Measurements from ENCODE around the gene RNASEH2B.

RNASEH2B gene

DNA sequence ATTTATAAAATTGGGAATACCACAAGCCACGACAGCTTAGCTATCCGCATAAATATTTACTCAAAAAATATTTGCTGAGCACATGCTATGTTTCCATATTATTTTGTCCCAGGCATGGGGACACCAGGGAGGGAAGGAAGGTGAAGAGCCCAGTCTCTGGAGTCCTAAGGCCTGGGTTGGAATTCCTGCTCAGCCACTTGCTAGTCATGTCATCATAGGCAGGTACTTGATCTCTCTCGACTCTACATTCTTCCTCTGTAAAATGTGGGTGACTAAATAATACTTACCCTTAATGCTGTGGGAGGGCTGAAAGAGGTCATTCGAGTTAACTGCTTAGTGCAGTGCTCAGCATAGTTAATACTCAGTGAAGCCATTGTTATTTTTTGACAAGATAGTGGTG is 4.3 kb upstream of the RNASEH2B start:
- DNase-seq (ENCODE audit: insufficient read length, low spot score) (no peak), FAIRE-seq (no peak)

DNA sequence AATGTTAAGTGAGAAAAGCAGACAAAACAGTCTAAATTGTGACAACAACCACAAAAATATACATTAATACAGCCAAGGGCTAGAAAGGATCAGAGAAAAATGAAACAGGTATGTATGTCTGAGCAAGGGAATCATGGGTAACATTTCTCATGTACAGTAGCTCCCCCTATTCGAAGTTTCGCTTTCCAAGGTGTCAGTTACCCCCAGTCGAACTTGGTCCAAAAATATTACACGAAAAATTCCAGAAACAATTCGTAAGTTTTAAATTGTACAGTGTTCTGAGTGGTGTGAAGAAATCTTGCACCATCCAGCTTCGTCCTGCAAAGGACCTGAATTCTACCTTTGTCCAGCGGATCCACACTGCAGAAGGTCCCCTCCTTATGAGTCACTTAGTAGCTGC is 1.8 kb upstream of the RNASEH2B start:
- FAIRE-seq (no peak), DNase-seq (ENCODE audit: insufficient read length, low spot score) (no peak)

DNA sequence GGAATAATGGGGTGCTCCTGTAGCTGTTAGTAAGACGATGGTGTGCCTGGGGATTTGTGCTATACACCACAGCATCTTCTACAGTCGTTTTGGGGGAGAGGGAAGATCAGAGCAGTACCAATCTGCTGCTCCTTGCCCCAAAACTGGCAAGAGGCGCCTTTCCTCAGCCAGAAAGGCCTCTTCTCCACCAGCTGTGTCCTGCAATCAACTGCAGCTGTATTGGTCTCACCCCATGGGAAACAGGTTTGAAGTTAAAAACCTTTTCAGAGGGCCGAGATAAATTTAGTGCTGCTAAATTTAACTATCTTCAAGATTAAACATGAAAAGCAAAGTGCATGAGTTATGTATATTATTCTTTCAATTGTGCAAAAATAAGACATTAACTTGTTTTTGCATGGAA is 1.2 kb upstream of the RNASEH2B start:
- no peak for FAIRE-seq
- DNase-seq (ENCODE audit: insufficient read length, low spot score): no peak

DNA sequence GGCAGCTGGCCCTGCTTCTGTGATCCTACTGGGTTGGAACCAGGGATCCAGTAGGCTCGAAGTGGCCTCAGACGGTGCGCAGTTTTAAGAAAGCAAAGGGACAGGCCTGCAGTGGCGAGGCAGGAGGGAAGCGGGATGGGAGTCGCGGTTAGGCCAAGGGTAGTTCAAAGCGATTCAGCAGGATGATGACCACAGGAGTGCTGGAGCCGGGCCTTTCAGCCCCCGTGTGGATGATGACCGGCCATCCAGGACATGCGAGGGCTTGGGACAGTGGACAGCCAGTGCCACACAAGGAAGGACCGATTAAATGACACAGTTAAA is 854 bp downstream of the RNASEH2B start:
- FAIRE-seq (no peak), DNase-seq (ENCODE audit: insufficient read length, low spot score) (peak; percentile 18)

DNA sequence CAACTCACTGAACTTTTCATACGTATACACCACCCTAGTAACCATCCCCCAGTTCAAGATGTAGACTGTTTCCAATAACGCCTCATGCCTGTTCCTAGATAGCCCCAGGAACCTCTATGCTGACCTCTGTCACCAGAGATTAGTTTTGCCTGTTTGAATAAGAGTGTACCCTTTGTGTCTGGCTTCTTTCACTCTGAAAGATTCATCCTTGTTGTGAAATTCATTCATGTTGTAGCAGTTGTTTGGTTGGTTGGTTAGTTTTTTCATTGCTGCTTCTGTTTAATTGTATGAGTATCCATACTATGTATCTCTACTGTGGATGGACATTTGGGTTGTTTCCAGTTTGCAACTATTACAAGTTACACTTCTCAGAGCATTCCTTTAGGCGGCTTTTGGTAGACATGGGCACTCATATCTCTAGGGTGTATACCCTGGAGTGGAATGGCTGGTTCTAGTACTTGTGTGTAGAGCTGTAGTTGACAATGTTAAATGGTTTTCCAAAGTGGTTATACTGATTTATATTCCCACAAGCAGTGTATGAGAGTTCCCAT is 1.6 kb downstream of the RNASEH2B start:
- FAIRE-seq: no peak
- DNase-seq (ENCODE audit: insufficient read length, low spot score): no peak

DNA sequence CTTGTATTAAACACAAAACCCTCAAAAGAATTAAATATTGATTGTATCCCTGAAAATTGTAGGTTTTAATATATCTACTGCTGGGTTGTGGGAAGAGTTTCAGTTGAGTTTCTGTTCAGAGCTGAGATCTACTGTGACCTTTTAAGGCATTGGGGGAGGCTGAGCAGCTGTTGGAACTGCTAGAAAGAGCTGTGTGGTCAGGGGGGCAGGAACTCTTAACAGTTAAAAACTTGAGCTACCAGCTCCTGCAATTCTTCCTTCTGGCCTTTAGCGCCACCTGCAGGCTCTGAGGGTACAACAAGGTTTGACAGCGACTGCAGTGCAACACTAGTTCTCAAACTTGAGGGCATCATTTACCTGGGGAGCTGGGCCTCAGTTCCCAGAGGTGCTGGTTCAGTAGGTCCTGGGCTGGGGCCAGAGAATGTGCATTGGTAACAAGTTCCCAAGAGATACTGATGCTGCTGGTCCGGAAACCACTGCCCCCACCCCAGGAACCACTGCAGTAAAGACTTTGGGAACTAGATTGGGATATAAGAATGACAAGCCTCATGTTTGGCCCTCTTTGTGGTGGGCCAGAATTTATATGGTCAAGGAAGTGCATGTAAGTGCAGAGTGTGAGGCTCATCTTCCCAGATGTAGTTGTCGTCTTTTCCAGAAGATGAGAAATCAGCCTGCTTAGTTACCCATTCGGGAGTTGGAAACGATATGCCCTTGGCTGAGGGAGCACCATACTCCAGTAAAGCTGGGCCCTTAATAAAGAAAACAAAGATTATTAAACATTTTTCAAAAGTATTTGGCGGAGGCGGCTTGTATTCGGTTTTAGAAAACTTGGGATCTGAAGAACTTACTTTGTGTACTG is 2.6 kb downstream of the RNASEH2B start:
- no peak for FAIRE-seq

DNA sequence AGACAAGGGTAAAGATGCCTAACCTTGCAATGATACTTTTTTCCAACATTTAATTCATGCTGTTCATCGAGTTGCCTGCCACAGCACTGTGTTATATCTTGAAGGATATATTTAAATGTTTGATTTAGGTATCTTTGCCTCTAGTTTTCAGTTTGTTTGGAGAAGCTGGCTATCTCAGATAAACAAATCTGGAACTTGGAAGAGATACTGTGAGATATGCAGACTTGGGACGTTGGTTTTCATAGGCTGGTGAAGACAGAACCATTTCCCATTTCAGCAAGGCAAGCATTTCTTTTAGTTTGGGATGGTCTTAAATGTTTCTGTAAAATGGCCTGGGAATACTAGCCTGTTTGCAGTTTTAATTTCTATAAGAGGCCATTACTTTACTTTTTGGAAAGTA is 3.3 kb downstream of the RNASEH2B start:
- FAIRE-seq (no peak), DNase-seq (ENCODE audit: insufficient read length, low spot score) (no peak)

More for the DNA sequence above, 2.6 kb downstream of the RNASEH2B start:
- peak; percentile 58 for DNase-seq (ENCODE audit: insufficient read length, low spot score)

DNA sequence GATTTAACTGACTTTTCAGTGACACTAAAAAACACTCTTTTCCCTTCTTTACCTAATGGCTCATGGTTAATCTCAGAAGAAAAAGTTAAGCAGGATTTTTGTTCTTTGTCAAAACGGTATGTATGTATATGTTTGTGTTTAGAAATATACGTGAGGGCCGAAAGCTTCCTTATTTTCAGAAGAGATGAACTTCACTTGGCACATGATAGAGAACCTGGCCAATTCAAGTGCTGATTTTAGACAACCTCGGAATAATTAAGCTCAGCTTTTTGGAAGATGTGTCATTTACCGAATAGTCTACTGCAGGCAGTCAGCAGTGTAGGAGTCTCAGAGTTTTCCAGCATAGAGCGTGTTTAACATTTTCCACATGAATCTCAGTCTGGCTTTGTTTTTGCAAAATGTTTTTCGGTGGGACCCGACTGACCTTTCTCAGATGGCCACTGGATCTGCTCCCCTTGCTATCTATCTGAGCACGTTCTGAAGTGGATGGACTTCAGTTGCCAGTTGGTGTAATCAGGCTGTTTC is 4.6 kb downstream of the RNASEH2B start:
- no peak for FAIRE-seq
- no peak for DNase-seq (ENCODE audit: insufficient read length, low spot score)

DNA sequence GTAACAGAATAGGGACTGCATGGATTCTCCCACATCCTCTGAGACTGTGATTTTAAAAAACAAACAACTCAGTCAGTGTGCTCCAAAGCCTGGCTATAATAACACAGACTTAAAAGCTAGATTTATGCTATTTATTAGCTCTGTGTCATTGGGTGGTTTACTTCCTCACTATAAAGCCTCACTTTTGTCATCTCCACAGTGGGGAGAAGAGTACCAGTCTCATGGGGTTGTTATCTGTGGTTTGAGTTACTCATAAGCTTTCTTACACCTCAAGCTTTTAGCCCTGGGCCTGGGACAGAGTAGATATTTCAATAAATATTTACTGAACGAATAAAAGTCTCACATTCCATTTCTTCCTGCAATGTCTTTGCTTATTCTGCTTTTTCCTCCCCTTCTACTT is 5.3 kb downstream of the RNASEH2B start:
- FAIRE-seq (no peak), DNase-seq (ENCODE audit: insufficient read length, low spot score) (no peak)

DNA sequence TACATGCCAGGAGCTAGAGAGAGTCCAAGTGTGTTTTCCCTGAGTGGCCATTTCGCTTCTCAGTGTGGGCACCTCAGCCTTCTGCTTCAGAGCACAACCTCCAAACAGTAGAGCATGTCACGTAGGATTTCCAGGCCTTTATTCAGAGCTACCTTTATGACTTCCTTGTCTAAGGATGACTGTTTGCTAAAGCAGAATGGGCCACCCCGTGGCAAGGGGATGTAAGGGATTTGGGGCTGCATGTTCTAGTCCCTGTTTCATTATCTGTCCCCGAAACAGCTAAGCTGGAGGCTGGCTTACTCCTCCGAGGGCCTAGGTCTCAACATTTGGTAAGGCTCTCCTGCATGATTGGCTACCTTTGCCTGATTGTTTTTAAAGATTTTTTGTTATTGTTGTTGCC is 6.0 kb downstream of the RNASEH2B start:
- no peak for DNase-seq (ENCODE audit: insufficient read length, low spot score)
- FAIRE-seq: no peak

DNA sequence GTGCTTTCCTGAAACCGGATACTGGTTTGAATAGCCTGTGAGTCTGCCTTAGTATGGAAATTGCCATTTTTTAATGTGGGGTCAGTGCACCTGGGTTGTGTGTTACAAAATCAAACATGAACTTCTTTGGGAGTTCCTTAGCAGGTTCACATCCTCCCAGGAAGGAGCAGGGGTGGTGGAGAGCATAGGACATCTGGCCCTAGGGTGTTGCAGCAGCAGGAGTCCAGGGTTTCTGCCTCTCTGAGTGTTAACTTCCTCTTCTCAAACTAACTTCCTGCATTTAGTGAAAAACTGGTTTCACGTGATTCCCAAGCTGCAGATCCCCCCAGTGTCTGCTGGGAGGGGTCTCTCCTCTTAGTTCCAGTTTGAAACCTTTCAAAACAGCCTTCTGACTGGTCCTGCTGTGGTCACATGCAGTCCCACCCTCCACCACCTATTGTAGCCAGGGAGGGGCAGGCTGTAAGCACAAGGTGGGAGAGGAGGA is 7.2 kb downstream of the RNASEH2B start:
- DNase-seq (ENCODE audit: insufficient read length, low spot score) (no peak), FAIRE-seq (no peak)

DNA sequence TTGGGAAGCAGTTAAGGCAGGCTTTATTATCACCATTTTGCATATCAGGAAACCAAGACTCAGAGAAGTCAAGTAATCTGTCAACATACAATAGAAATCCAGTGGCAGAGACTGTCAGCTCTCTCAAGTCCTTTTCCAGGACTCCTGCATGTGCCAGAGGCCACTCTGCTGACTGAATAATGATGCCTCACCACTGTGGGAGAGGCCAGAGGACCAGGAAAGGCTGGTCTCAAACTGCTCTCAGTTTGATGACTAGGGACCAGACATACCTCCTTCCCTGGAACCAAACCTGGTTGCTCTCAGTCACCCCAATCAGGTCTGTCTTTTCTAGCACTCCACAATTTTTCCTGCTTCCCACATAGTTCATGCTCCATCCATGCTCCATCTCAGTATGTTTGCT is 8.0 kb downstream of the RNASEH2B start:
- FAIRE-seq (no peak), DNase-seq (ENCODE audit: insufficient read length, low spot score) (no peak)

DNA sequence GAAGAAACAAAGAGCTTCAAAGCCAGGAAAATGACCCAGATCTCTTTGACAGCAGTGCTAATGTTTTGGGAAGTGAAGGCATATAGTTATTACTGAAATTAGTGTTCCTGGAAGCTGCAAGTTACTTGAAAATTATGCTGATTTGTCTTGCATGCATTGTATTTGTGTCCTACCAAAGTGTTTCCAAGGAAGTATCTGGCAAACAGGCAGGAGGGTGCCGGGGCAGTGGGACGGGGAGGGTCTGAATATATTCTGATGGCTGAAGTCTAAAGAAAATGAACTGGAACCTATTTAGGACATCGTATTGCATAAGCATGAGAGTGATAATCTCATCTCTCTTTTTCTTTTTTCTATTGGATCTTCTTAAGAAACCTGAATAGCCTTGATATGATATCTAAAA is 9.0 kb downstream of the RNASEH2B start:
- no peak for FAIRE-seq
- no peak for DNase-seq (ENCODE audit: insufficient read length, low spot score)

DNA sequence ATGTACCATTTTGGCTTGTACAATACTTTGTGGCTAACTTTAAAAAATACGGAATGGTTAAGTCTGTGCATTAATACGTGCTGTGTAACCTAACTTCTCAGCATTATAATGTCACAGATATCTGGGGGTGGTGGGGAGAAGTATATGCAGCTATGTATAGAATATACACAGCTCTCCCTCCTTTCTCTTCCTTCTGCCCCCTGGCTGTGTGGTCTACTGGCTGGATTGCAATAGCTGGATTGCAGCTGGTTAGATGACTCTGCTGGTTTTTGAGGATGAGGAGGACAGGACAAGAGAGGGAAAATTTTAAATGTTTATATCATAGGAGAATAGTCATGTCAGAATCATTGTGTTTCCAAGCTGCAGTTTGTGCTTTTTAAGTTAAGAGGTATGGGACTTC is 9.7 kb downstream of the RNASEH2B start:
- no peak for DNase-seq (ENCODE audit: insufficient read length, low spot score)

DNA sequence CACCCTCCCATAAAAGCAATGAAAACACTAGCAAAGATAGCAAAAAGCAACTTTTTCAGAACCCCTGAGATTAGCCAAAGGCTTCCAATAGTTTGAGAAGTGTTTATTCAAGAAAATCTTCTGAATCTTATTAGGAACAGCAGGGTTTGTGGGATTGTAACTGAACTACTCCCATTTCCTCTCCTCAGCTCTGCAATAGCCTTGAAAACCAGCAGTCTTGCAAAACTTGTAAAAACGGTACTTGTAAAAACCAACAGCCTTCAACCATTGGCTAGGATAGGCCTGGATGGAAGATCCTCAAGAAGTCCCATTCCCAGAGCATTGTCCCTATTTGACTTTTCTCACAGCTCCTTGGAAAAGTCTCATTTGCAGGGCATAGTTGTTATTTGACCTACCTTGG is 12.1 kb downstream of the RNASEH2B start:
- FAIRE-seq (no peak), DNase-seq (ENCODE audit: insufficient read length, low spot score) (no peak)

More for the DNA sequence above, 9.7 kb downstream of the RNASEH2B start:
- no peak for FAIRE-seq

DNA sequence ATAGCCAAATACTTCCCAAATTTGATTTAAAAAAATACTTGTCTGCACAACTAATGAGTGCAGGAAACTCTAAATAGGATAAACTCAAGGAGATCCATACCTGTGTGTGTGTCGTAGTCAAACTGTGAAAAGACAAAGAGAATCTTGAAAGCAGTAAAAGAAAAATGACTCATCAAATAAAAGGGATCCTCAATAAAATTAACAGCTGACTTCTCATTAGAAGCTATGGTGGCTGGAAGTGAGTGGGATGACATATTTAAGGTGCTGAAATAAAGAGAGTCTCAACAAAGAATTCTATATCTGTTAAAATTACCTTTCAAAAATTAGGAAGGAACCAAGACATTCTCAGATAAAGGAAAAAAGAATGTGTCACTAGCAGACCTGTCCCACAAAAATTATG is 13.7 kb downstream of the RNASEH2B start:
- no peak for FAIRE-seq

DNA sequence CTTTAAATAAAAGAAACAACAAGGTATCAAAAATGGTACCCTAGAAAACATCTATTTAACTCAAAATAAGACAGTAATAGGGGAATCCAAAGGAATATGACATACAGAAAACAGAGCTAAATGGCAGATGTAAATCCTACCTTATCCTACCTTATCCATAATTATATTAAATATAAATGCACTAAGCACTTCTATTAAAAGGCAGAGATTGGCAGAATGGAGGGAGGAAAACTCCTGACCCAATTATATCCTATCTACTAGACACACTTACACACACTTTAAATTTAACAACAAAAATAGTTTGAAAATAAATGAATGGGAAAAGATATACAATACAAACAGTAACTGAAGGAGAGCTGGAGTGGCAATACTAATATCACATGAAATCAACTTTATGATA is 14.4 kb downstream of the RNASEH2B start:
- DNase-seq (ENCODE audit: insufficient read length, low spot score) (no peak), FAIRE-seq (no peak)

More for the DNA sequence above, 13.7 kb downstream of the RNASEH2B start:
- DNase-seq (ENCODE audit: insufficient read length, low spot score): no peak

DNA sequence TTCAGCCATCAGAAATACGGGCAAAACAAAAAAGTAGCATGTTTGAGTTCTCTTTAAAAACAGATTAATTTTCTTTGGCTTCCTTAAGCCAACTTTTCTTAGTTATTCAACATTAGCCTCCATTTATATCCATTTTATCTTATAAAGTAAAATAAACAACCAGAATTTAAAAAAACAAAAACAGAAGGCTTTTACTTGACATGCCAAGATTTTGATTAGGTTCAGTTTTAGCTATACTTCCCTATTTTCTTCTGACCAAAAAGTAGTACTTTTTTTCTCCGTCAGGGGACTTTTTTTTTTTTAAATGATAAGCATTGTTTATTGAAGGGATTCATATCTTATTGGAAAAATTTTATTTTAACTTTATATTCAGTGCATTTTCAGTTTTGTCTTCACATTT is 18.1 kb downstream of the RNASEH2B start:
- FAIRE-seq (no peak), DNase-seq (ENCODE audit: insufficient read length, low spot score) (no peak)

DNA sequence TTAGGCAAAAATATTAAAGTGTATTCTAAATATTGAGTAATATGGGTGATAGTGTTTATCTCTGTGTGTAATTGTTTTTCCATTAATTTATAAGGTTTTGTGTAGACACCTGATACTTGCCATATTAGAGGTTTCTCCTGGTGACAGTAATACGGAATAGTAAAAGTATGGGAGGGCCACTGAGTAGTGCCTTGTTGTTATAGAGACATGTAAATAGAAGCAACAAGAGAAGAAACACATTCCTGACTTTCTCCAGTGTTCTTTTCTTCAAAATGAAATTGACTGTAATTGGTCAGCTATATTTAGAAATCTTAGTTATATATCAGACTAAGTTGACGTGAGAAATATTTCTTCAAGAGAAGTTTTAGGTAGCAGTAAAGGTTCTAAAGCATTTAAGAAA is 18.5 kb downstream of the RNASEH2B start:
- FAIRE-seq (no peak), DNase-seq (ENCODE audit: insufficient read length, low spot score) (no peak)

DNA sequence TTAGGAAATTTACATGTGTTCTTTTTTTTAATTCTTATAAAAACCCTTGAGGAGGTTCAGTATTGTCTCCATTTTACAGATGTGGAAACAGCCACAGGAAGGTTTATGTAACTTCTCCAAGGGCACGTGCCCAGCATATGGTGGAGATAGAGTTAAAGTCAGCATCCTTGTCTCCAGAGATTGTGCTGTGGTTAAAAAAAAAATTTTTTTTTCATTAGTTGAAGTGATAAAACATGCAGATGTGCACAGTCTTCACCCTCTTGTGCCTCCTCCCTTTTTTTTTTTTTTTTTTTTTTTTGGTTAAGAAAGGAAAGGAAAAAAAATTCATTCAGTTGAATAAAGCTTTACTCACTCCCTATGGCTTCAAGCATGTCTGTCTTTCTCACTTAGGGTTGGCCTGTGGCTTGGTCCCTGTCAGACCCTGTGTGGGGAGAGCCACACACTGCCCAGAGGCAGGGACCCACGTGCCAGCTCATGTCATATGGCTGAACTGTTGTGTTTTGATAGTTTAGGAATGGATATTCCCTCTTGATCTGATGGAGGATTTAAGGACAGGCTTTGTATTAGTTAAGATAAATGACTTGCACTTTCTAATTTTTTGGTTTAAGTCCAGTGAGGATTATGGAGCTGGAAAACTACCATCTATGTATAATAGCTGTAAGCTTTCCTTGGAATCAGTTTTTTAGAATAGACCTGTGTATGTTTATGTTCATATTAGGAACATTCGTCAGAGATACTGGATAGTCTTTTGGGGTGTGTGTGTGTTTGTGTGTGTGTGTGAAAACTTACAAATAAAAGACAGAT is 19.3 kb downstream of the RNASEH2B start:
- FAIRE-seq (no peak), DNase-seq (ENCODE audit: insufficient read length, low spot score) (no peak)

DNA sequence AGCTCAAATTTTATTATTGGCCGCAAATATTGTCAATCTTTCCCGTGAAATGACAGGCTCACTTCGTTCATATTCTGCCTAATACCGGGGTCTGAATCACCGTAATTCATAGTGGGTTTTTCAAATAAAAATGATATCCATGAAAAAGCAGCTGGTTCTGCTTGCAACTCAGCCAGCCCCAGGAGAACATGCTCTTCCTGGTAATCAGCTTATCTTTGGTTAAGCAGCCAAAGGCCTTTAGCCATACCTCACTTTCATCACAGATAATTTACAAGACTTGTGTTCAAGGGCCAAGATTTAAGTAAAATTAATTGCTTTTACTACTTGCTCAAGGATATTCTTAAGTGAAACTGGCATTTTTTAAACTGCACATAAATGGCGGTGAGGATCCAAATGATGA is 22.5 kb downstream of the RNASEH2B start:
- no peak for FAIRE-seq
- DNase-seq (ENCODE audit: insufficient read length, low spot score): no peak

Measured in HTR-8/SVneo (cell line).